Measurements from ENCODE around the gene RAB34. TPM values are rescaled to one million over a fixed set of nuclear protein-coding genes. Genes with fewer than 3 reads are reported as not detected.

RAB34 gene
- total and polyA plus RNA-seq, 9 of the 15 experiments (the other 6 are each of a cell fraction or from before 2014, with no cell fraction given), result 0.07 to 3.8 (median 0.46) TPM; not detected in 1

GRCh38 chr17:28743243-28744103 is 25.8 kb upstream of the RAB34 start, which contains the start of gene TRAF4 (continued):
- TF ChIP-seq AFF1 (IDR thresholded peaks at IDR 0.05; ENCODE audit: low read depth in 1 of 2, partially characterized antibody in 2 of 2) (peak in 1 of 2 experiments; percentile 18), ZNF696 (CRISPR knock-in tag; conservative IDR thresholded peaks at IDR 0.05) (no peak), E2F6 (IDR thresholded peaks at IDR 0.05; ENCODE audit: borderline replicate concordance in 1 of 2, extremely low read depth in 1 of 2, insufficient read depth in 1 of 2, insufficient read length in 1 of 2, low read depth in 1 of 2, low read length in 1 of 2, poor library complexity in 1 of 2, severe bottlenecking in 1 of 2) (peak; percentile 98 to 100), ZBTB2 (IDR thresholded peaks at IDR 0.05) (peak; percentile 60), ZNF609 (CRISPR knock-in tag; IDR thresholded peaks at IDR 0.05; ENCODE audit: borderline replicate concordance) (no peak), HMGXB4 (CRISPR knock-in tag; IDR thresholded peaks at IDR 0.05) (peak; percentile 97), MYC (IDR thresholded peaks at IDR 0.05; ENCODE audit: low read depth, low read length) (peak; percentile 90; the same call in 1 of the 2 replicates), MYC (CRISPR knock-in tag; IDR thresholded peaks at IDR 0.05; ENCODE audit: borderline replicate concordance, low read depth) (peak; percentile 79; the same call in 1 of the 2 replicates), HMBOX1 (IDR thresholded peaks at IDR 0.05) (no peak)
